B cell (primary cell): ENCODE data around the gene PPP1R15A. TPM values are rescaled to one million over a fixed set of nuclear protein-coding genes. Genes with fewer than 3 reads are reported as not detected.

Source experiments
- ATAC-seq: fragments of 200-7000 bp; cut with Tn5 transposase; one replicate; pipeline ENCODE4 v1.10.0; 2021; ENCODE audit warnings: low read depth, mild to moderate bottlenecking, moderate number of reproducible peaks, moderate library complexity
- CTCF ChIA-PET: fragments of 350-600 bp; sonication (Branson Sonifier 250); formaldehyde crosslinking; loops from one replicate; lab custom pipeline; 2021; ENCODE audit warnings: antibody characterized with exemption, inconsistent platforms; lab: Charles Lee
- POLR2A ChIA-PET: fragments of 350-600 bp; sonication (Branson Sonifier 250); formaldehyde crosslinking; loops from one replicate; lab custom pipeline; 2021; ENCODE audit warnings: antibody characterized with exemption; lab: Charles Lee
- DNase-seq: peaks from one replicate; pipeline ENCODE4 v3.0.0; 2013
- H2AFZ ChIP-seq: 2 replicates; pipeline ENCODE4 v1.6.1; 2012; ENCODE audit warnings: mild to moderate bottlenecking, low read depth, low read length; ENCODE audit not compliant: insufficient read depth, poor library complexity, severe bottlenecking
- H3K27ac ChIP-seq, 2 donors: 1 replicate in 1 of 2; 2 replicates in 1 of 2; pipeline ENCODE4 v1.5.1; 2012 to 2013; ENCODE audit warnings: low read length in 2 of 2, mild to moderate bottlenecking in 2 of 2, moderate library complexity in 1 of 2
- H3K27me3 ChIP-seq, 4 experiments: fragments of 200-600 bp in 1 of 4; sonication (generic) in 1 of 4; replicated peaks in 1 of 4; 1 replicate in 2 of 4; 2 replicates in 2 of 4; pipeline versions ENCODE4 v1.6.1 to v1.7.0; 2013 to 2016; ENCODE audit warnings: low read length in 3 of 4, mild to moderate bottlenecking in 2 of 4, mixed read lengths in 1 of 4, moderate library complexity in 1 of 4; ENCODE audit not compliant: insufficient read depth in 4 of 4, control insufficient read depth in 3 of 4; ENCODE audit errors: control extremely low read depth in 1 of 4
- H3K36me3 ChIP-seq, 2 experiments: replicated peaks in 1 of 2; 1 replicate in 1 of 2; 2 replicates in 1 of 2; pipeline versions ENCODE4 v1.6.1 to v1.7.1; 2013; ENCODE audit warnings: low read length in 1 of 2; ENCODE audit not compliant: insufficient read depth in 2 of 2, control insufficient read depth in 1 of 2; ENCODE audit errors: control extremely low read depth in 1 of 2, extremely low read depth in 1 of 2
- H3K4me1 ChIP-seq, 2 donors: fragments of 200-600 bp in 1 of 2; sonication (generic) in 1 of 2; 1 replicate in 1 of 2; 2 replicates in 1 of 2; pipeline versions ENCODE4 v1.5.1 to v1.6.1; 2013 to 2017; ENCODE audit warnings: low read length in 2 of 2; ENCODE audit not compliant: control insufficient read depth in 2 of 2, insufficient read depth in 2 of 2
- H3K4me2 ChIP-seq: replicated peaks from 2 replicates; pipeline ENCODE3; 2012; ENCODE audit warnings: mild to moderate bottlenecking, low read depth, low read length; ENCODE audit not compliant: poor library complexity, severe bottlenecking
- H3K4me3 ChIP-seq, 5 experiments: fragments of 200-600 bp in 1 of 5; sonication (generic) in 1 of 5; 1 replicate in 3 of 5; 2 replicates in 2 of 5; pipeline versions ENCODE4 v1.5.1 to v1.7.0; 2011 to 2016; ENCODE audit warnings: low read length in 4 of 5, mild to moderate bottlenecking in 4 of 5, low read depth in 2 of 5, control low read depth in 1 of 5, moderate library complexity in 1 of 5; ENCODE audit not compliant: insufficient read depth in 1 of 5; ENCODE audit errors: control extremely low read depth in 1 of 5, extremely low read depth in 1 of 5
- H3K79me2 ChIP-seq: fragments of 200-600 bp; sonication (generic); one replicate; pipeline ENCODE4 v1.6.0; 2016; ENCODE audit warnings: low read length; ENCODE audit not compliant: control insufficient read depth, insufficient read depth
- H3K9ac ChIP-seq: fragments of 200-600 bp; sonication (generic); 2 replicates; pipeline ENCODE4 v1.6.1; 2017; ENCODE audit warnings: mild to moderate bottlenecking, low read length, moderate library complexity
- H3K9me3 ChIP-seq, 3 donors: one replicate each; pipeline versions ENCODE4 v1.6.1 to v1.7.1; 2013; ENCODE audit warnings: low read length in 2 of 3; ENCODE audit not compliant: control insufficient read depth in 2 of 3, insufficient read depth in 1 of 3; ENCODE audit errors: control extremely low read depth in 1 of 3
- H4K20me1 ChIP-seq: 2 replicates; pipeline ENCODE4 v1.6.0; 2012; ENCODE audit warnings: mild to moderate bottlenecking, low read length; ENCODE audit not compliant: insufficient read depth, control insufficient read depth, poor library complexity, severe bottlenecking
- H3K27ac Mint-ChIP-seq: one replicate; pipeline ENCODE4 v1.8.0; 2021; ENCODE audit warnings: mixed read lengths
- H3K27me3 Mint-ChIP-seq: one replicate; pipeline ENCODE4 v1.8.0; 2021; ENCODE audit warnings: mixed read lengths
- H3K4me1 Mint-ChIP-seq: one replicate; pipeline ENCODE4 v1.8.0; 2021; ENCODE audit warnings: mixed read lengths
- H3K4me3 Mint-ChIP-seq: one replicate; pipeline ENCODE4 v1.8.0; 2021; ENCODE audit warnings: mixed read lengths
- H3K9me3 Mint-ChIP-seq: one replicate; pipeline ENCODE4 v1.8.0; 2022; ENCODE audit warnings: mixed read lengths; ENCODE audit not compliant: insufficient read depth
- EZH2 ChIP-seq: IDR thresholded peaks from 2 replicates; pipeline ENCODE4 v1.6.1; 2012; ENCODE audit warnings: borderline replicate concordance, low read depth, mild to moderate bottlenecking, moderate library complexity, low read length; ENCODE audit not compliant: insufficient read depth, poor library complexity, severe bottlenecking
- WGBS: methylation state at CpG from one replicate; pipeline ENCODE4 v1.1.5; 2013; ENCODE audit warnings: missing lambda C conversion rate; ENCODE audit not compliant: insufficient coverage; 5-methylcytosine and 5-hydroxymethylcytosine counted together
- intact Hi-C: fragments of 100-400 bp; cut with micrococcal nuclease; formaldehyde crosslinking; loops from one replicate; pipeline ENCODE4 v1.10.0; 2022
- polyA plus RNA-seq: library from polyadenylated mRNA; depleted of rRNA; stranded (reverse); fragments of >200 nt; gene quantifications from 2 replicates; pipeline ENCODE4 v1.2.3, GENCODE V29; 2012
- total RNA-seq, 2 donors: library from RNA; stranded (reverse); fragments of 120-200 nt in 1 of 2; gene quantifications; 1 replicate in 1 of 2; 2 replicates in 1 of 2; pipeline versions ENCODE4 v1.2.3 to v1.2.4, GENCODE V29; 2013 to 2022
- TF ChIP-seq, protein P1 (sequence below): fragments of 200-600 bp; IDR thresholded peaks from one replicate; pipeline ENCODE4 v1.8.0; 2022; ENCODE audit warnings: antibody characterized with exemption, mild to moderate bottlenecking

The PPP1R15A gene
- total and polyA plus RNA-seq, 2 donors (not counting 1 experiment from before 2014, with no cell fraction given) = 122 to 1,029 TPM

DNA sequence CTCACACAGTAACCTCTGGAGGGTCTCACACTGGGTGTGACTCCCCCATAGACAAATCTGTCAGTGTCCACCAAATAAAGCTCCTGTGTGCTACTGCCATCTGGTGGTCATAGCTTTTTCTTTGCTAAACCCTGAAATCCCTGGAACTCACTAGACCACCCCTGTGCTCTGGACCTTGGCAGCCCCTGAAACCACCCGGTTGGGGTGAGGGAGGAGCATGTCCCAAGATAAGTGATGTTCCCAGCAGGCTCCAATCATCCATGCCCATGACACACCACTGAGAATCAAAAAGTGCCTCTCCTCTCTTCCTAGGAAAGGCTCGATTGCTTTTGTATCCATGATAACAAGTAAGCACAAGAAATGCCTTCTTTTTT is 29.4 kb upstream of the PPP1R15A start:
- Histone ChIP-seq H2AFZ (no peak overlapping the region), H3K27ac (no peak overlapping the region), H3K9me3 (no peaks in the 10 kb centered on the region), H3K79me2 (no peaks in the 10 kb centered on the region), H3K4me1 (no peaks in the 10 kb centered on the region), H3K36me3 (no peaks in the 10 kb centered on the region), H3K4me2 (no peak overlapping the region), H3K9ac (no peak overlapping the region), H4K20me1 (no peaks in the 10 kb centered on the region), H3K27me3 (no peaks in the 10 kb centered on the region), H3K4me3 (no peak overlapping the region)
- intact Hi-C loops = loop anchor here (1.0 to 2.0 kb wide), 4 partner anchors 47 to 196 kb away; partner anchors contain the start of gene CA11
- Mint-ChIP-seq H3K4me3 (no peak overlapping the region), H3K27me3 (no peaks in the 10 kb centered on the region), H3K9me3 (no peaks in the 10 kb centered on the region), H3K4me1 (peaks cover 3% of the 10 kb centered on the region), H3K27ac (no peak overlapping the region)
- peak; percentile 71 for ATAC-seq
- CTCF ChIA-PET = interaction anchor here (0.6 to 12.9 kb wide), 40 partner anchors 9 to 921 kb away, joined by 3 to 553 read pairs (median 5); partner anchors contain the start of genes BCAT2, CA11, DBP and DHDH
- no CpG with 5 or more reads among the region's 2 CpGs for WGBS
- DNase-seq = peak; percentile 79
- TF ChIP-seq EZH2 = no peak
- TF ChIP-seq, protein P1, sequence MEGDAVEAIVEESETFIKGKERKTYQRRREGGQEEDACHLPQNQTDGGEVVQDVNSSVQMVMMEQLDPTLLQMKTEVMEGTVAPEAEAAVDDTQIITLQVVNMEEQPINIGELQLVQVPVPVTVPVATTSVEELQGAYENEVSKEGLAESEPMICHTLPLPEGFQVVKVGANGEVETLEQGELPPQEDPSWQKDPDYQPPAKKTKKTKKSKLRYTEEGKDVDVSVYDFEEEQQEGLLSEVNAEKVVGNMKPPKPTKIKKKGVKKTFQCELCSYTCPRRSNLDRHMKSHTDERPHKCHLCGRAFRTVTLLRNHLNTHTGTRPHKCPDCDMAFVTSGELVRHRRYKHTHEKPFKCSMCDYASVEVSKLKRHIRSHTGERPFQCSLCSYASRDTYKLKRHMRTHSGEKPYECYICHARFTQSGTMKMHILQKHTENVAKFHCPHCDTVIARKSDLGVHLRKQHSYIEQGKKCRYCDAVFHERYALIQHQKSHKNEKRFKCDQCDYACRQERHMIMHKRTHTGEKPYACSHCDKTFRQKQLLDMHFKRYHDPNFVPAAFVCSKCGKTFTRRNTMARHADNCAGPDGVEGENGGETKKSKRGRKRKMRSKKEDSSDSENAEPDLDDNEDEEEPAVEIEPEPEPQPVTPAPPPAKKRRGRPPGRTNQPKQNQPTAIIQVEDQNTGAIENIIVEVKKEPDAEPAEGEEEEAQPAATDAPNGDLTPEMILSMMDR = peak; percentile 82
- POLR2A ChIA-PET = interaction anchor here (0.5 to 1.9 kb wide), 6 partner anchors 40 to 279 kb away, joined by 3 to 9 read pairs (median 6); partner anchors contain the start of gene CA11

GRCh38 chr19:48844472-48844871 is 27.7 kb upstream of the PPP1R15A start:
- Mint-ChIP-seq H3K4me1 (no peaks in the 10 kb centered on the region), H3K9me3 (no peaks in the 10 kb centered on the region), H3K27me3 (no peaks in the 10 kb centered on the region), H3K4me3 (no peak overlapping the region), H3K27ac (no peak overlapping the region)
- ChIA-PET POLR2A (interaction anchor here (0.6 to 0.7 kb wide), 3 partner anchors 25 to 107 kb away, joined by 4 to 6 read pairs (median 5); no protein-coding TSS in a partner anchor), CTCF (interaction anchor here (0.5 to 12.9 kb wide), 14 partner anchors 8 to 342 kb away, joined by 3 to 553 read pairs (median 4); partner anchors contain the start of genes BCAT2, CA11 and HSD17B14)
- Histone ChIP-seq H3K9me3 (no peaks in the 10 kb centered on the region), H3K79me2 (no peaks in the 10 kb centered on the region), H3K9ac (no peak overlapping the region), H3K4me3 (no peak overlapping the region), H3K27ac (no peak overlapping the region), H4K20me1 (no peaks in the 10 kb centered on the region), H3K4me2 (no peak overlapping the region), H2AFZ (no peak overlapping the region), H3K4me1 (no peaks in the 10 kb centered on the region), H3K27me3 (no peaks in the 10 kb centered on the region), H3K36me3 (no peaks in the 10 kb centered on the region)
- intact Hi-C loops = no loop called here
- ATAC-seq (no peak), DNase-seq (no peak)
- WGBS = 94% methylated on average over 2 of the region's 2 CpGs
- TF ChIP-seq EZH2 = no peak
- TF ChIP-seq, protein P1 = no peak
